ENCODE measurements around the gene WDR86.

GRCh38 chr7:151389096-151389767 is 20.6 kb downstream of the WDR86 start:
- TF ChIP-seq, protein P1, sequence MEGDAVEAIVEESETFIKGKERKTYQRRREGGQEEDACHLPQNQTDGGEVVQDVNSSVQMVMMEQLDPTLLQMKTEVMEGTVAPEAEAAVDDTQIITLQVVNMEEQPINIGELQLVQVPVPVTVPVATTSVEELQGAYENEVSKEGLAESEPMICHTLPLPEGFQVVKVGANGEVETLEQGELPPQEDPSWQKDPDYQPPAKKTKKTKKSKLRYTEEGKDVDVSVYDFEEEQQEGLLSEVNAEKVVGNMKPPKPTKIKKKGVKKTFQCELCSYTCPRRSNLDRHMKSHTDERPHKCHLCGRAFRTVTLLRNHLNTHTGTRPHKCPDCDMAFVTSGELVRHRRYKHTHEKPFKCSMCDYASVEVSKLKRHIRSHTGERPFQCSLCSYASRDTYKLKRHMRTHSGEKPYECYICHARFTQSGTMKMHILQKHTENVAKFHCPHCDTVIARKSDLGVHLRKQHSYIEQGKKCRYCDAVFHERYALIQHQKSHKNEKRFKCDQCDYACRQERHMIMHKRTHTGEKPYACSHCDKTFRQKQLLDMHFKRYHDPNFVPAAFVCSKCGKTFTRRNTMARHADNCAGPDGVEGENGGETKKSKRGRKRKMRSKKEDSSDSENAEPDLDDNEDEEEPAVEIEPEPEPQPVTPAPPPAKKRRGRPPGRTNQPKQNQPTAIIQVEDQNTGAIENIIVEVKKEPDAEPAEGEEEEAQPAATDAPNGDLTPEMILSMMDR (IDR thresholded peaks at IDR 0.05), result no peak
- TF ChIP-seq POLR2A (IDR thresholded peaks at IDR 0.05) (no peak), EP300 (IDR thresholded peaks at IDR 0.05) (no peak)
